ENCODE data around the gene EWSR1. TPM values are rescaled to one million over a fixed set of nuclear protein-coding genes. Genes with fewer than 3 reads are reported as not detected.

The EWSR1 gene
- total RNA-seq, 2 donors from 2014 or later = 197 to 225 TPM

DNA sequence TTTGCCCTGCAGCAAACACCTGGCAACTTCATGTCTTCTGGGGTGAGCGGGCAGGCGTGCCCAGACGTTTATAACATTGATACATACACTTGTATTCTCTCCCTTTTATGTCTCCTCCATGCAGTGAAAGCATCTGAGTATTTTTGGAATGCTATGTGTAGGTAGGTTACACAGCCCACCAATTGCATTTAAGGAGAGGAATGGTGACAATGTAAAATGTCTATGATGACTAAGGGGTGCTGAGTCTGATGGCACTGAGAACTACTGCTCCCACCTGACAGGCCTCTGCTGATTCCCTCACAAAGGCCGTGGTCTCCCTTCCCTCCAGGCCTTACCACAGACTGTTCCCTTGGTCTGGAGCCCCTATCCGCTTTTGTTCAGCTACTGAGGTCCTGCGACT is 70.3 kb downstream of the EWSR1 start:
- no peak overlapping the region for H3K4me3 ChIP-seq
- DNase-seq (ENCODE audit: low spot score) (no peak), ATAC-seq (ENCODE audit: insufficient number of reproducible peaks, low FRiP score, low read depth) (no peak)
- peaks cover 45% of the 10 kb centered on the region for H3K36me3 ChIP-seq
- H3K4me1 ChIP-seq (ENCODE audit: control insufficient read depth in 1 of 2, low read depth in 2 of 2) = peaks cover 0 to 4% of the 10 kb centered on the region in 2 donors
- H3K9me3 ChIP-seq = no peaks in the 10 kb centered on the region
- H3K27me3 ChIP-seq (replicated peaks; ENCODE audit: insufficient read depth) = no peaks in the 10 kb centered on the region
- TF ChIP-seq, protein P1, sequence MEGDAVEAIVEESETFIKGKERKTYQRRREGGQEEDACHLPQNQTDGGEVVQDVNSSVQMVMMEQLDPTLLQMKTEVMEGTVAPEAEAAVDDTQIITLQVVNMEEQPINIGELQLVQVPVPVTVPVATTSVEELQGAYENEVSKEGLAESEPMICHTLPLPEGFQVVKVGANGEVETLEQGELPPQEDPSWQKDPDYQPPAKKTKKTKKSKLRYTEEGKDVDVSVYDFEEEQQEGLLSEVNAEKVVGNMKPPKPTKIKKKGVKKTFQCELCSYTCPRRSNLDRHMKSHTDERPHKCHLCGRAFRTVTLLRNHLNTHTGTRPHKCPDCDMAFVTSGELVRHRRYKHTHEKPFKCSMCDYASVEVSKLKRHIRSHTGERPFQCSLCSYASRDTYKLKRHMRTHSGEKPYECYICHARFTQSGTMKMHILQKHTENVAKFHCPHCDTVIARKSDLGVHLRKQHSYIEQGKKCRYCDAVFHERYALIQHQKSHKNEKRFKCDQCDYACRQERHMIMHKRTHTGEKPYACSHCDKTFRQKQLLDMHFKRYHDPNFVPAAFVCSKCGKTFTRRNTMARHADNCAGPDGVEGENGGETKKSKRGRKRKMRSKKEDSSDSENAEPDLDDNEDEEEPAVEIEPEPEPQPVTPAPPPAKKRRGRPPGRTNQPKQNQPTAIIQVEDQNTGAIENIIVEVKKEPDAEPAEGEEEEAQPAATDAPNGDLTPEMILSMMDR (IDR thresholded peaks at IDR 0.05) = no peak
- H3K27ac ChIP-seq = no peak overlapping the region

DNA sequence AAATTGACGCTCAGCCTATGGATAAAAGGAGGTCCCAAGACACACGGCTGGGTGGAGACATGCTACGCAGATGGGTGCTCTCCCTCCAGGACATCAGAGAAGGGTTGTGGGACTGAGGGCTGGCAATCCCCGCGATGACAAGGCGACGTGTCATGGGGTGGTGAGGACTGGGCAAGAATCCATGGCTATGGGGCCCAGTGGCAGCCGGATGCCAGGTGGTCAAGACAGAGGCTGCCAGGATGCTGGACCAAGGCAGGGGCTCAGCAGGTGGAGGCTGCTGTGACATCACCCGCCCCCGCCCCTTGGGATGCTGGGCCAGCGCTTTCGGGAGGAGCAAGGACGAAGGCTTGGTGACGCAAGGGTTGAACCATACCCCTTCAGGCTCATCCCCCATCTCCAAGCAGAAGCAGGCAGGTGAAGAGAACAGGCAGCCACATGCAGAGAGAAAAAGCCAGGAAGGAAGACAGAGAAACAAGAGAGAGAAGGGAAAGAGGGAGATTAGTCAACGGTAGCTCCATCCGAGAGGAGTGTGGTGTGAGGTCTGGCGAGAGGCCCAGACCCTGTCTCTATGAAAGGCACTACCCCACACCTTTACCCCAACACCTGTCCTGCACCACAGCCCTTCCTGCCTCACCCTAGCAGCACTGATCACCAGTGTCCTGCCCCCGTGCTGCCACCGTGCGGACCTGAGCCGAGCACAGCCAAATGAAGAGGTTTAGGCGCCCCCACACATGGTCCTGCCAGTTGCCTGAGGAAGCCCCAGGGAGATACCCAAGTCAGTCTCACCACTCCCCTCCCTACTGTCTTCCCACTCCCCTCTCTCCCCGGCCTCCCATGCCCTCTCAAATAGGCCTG is 71.5 kb downstream of the EWSR1 start:
- Histone ChIP-seq H3K27ac (no peak overlapping the region), H3K9me3 (no peaks in the 10 kb centered on the region), H3K4me1 (ENCODE audit: control insufficient read depth in 1 of 2, low read depth in 2 of 2) (peaks cover 0 to 13% of the 10 kb centered on the region in 2 donors), H3K36me3 (peaks cover 45% of the 10 kb centered on the region), H3K4me3 (no peak overlapping the region), H3K27me3 (replicated peaks; ENCODE audit: insufficient read depth) (no peaks in the 10 kb centered on the region)
- no peak for ATAC-seq (ENCODE audit: insufficient number of reproducible peaks, low FRiP score, low read depth)
- TF ChIP-seq, protein P1 (IDR thresholded peaks at IDR 0.05) = no peak
- no peak for DNase-seq (ENCODE audit: low spot score)

DNA sequence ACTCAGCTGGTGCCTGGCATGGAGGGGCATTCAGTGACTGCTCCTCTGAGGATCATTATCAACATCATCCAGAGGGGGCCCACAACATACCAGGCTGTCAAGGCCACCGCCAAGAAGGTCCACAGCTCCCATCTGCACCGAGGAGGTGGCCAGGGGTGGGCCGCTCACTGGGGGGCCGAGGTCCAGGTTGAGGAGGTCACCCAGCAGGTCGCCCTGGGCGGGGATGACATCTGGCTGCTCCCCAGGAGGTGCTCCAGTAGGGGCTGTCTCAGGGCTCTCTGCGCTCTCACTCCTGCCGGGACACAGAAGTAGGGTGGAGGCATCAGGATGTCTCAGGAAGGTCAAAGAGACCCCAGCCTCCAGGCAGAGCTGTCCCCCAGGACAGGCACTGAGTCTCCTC is 72.5 kb downstream of the EWSR1 start:
- Histone ChIP-seq H3K27ac (no peak overlapping the region), H3K36me3 (peaks cover 45% of the 10 kb centered on the region), H3K9me3 (no peaks in the 10 kb centered on the region), H3K4me1 (ENCODE audit: control insufficient read depth in 1 of 2, low read depth in 2 of 2) (peaks cover 0 to 22% of the 10 kb centered on the region in 2 donors), H3K27me3 (replicated peaks; ENCODE audit: insufficient read depth) (no peaks in the 10 kb centered on the region), H3K4me3 (no peak overlapping the region)
- ATAC-seq (ENCODE audit: insufficient number of reproducible peaks, low FRiP score, low read depth) (no peak), DNase-seq (ENCODE audit: low spot score) (no peak)
- TF ChIP-seq, protein P1 (IDR thresholded peaks at IDR 0.05) = no peak

DNA sequence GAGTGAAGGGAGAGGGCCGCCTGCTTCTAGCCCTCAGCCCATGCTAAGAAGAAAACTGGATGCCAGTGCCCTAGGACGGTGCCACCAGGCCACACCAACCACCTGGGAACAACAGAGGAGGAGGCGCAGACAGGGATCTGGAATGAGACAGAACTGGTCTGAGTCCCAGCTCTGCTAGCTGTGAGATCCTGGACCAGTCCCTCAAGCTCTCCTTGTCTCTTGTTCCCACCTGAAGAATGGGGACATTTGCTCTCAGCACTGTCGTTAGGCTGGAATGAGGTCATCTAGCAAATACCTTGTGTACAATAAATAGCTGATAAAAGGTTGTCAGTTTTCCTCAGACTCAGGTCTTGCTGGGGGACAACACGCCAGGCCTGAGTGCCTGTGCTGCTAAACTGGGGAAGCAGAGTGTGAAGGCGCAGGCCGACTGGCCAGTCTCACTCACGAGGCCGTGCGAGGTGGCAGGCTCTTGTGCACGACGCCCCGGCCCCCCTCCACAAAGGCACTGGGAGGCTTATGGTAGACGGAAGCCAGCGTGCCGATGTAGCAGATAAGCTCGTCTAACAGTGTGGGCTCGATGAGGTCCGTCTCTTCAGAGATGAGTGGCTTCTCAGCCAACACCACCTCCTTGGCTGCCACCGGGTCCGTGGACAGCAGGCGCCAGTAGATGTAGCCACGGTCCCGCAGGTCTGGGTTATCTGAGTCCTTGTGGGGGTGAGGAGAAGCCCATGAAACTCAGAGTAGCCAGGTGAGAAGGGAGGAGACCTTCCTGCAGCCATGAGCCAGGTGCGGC is 73.2 kb downstream of the EWSR1 start:
- Histone ChIP-seq H3K9me3 (no peaks in the 10 kb centered on the region), H3K36me3 (peaks cover 42% of the 10 kb centered on the region)

DNA sequence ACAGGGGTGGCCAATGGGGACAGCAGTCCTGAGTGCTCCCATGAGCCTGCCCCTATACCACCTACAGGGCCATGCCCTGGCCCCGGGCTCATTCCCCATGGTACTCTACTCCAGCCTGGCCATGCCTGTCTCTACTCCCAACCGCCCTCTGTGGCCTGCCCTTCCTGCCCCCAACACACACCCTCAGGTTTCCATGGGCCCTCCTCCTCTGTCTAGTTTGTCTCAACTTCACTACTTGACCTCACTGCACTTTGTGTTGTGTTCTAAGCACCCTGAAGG is 73.7 kb downstream of the EWSR1 start:
- Histone ChIP-seq H3K9me3 (no peaks in the 10 kb centered on the region), H3K27ac (no peak overlapping the region), H3K4me3 (no peak overlapping the region), H3K27me3 (replicated peaks; ENCODE audit: insufficient read depth) (no peaks in the 10 kb centered on the region), H3K4me1 (ENCODE audit: control insufficient read depth in 1 of 2, low read depth in 2 of 2) (peaks cover 0 to 34% of the 10 kb centered on the region in 2 donors), H3K36me3 (peaks cover 40% of the 10 kb centered on the region)
- DNase-seq (ENCODE audit: low spot score) (no peak), ATAC-seq (ENCODE audit: insufficient number of reproducible peaks, low FRiP score, low read depth) (no peak)
- TF ChIP-seq, protein P1 (IDR thresholded peaks at IDR 0.05) = no peak

More for the DNA sequence above, 73.2 kb downstream of the EWSR1 start:
- no peaks in the 10 kb centered on the region for H3K27me3 ChIP-seq (replicated peaks; ENCODE audit: insufficient read depth)
- TF ChIP-seq, protein P1 (IDR thresholded peaks at IDR 0.05) = no peak
- peaks cover 0 to 29% of the 10 kb centered on the region in 2 donors for H3K4me1 ChIP-seq (ENCODE audit: control insufficient read depth in 1 of 2, low read depth in 2 of 2)
- H3K27ac ChIP-seq = no peak overlapping the region
- no peak overlapping the region for H3K4me3 ChIP-seq
- DNase-seq (ENCODE audit: low spot score) (no peak), ATAC-seq (ENCODE audit: insufficient number of reproducible peaks, low FRiP score, low read depth) (no peak)

Measured in thoracic aorta (tissue), 2 donors.